Lung (tissue), 12 donors: ENCODE data around the gene PAM. TPM values are rescaled to one million over a fixed set of nuclear protein-coding genes. Genes with fewer than 3 reads are reported as not detected.

ENCODE experiments used
- ATAC-seq: fragments of 200-7000 bp; cut with Tn5 transposase; one replicate; pipeline ENCODE4 v1.9.1; 2020; ENCODE audit warnings: moderate number of reproducible peaks; ENCODE audit not compliant: insufficient read depth, low FRiP score
- DNase-seq, 3 donors: peaks; one replicate each; pipeline ENCODE4 v3.0.0-alpha.2; 2013 to 2017
- H3K27ac ChIP-seq, 2 donors: one replicate each; pipeline ENCODE4 v1.5.1; 2013; ENCODE audit warnings: mild to moderate bottlenecking in 2 of 2, moderate library complexity in 2 of 2, control low read depth in 1 of 2, inconsistent platforms in 1 of 2, low read depth in 1 of 2, low read length in 1 of 2
- H3K27me3 ChIP-seq, 3 donors: one replicate each; pipeline ENCODE4 v1.5.1; 2013; ENCODE audit warnings: low read length in 2 of 3; ENCODE audit not compliant: control insufficient read depth in 3 of 3, insufficient read depth in 3 of 3
- H3K36me3 ChIP-seq, 4 donors: one replicate each; pipeline ENCODE4 v1.5.1; 2013; ENCODE audit warnings: low read length in 4 of 4, mild to moderate bottlenecking in 1 of 4, moderate library complexity in 1 of 4; ENCODE audit not compliant: control insufficient read depth in 4 of 4, insufficient read depth in 4 of 4
- H3K4me1 ChIP-seq, 5 donors: one replicate each; pipeline ENCODE4 v1.5.1; 2013; ENCODE audit warnings: low read length in 5 of 5, mild to moderate bottlenecking in 2 of 5, moderate library complexity in 1 of 5; ENCODE audit not compliant: control insufficient read depth in 5 of 5, insufficient read depth in 5 of 5
- H3K4me3 ChIP-seq: one replicate; pipeline ENCODE4 v1.5.1; 2013; ENCODE audit warnings: mild to moderate bottlenecking, control low read depth, moderate library complexity
- H3K9ac ChIP-seq, 2 donors: one replicate each; pipeline ENCODE4 v1.5.1; 2013; ENCODE audit warnings: low read length in 2 of 2, control low read depth in 1 of 2; ENCODE audit not compliant: insufficient read depth in 1 of 2
- H3K9me3 ChIP-seq, 4 donors: one replicate each; pipeline ENCODE4 v1.5.1; 2013; ENCODE audit warnings: low read length in 3 of 4, mild to moderate bottlenecking in 1 of 4, moderate library complexity in 1 of 4; ENCODE audit not compliant: control insufficient read depth in 4 of 4, insufficient read depth in 3 of 4
- CTCF ChIP-seq: IDR thresholded peaks from 2 replicates; pipeline ENCODE4 v1.5.1; 2012; ENCODE audit warnings: mild to moderate bottlenecking; ENCODE audit errors: control extremely low read depth, extremely low read depth
- WGBS, 2 donors: extraction: QIAGEN DNeasy Blood & Tissue Kit; methylation state at CpG; one replicate each; pipeline ENCODE4 v1.1.7; 2013; 5-methylcytosine and 5-hydroxymethylcytosine counted together
- polyA plus RNA-seq, 2 donors: library from polyadenylated mRNA; stranded (reverse); fragments of 200-250 nt; gene quantifications; one replicate each; pipeline ENCODE4 v1.2.1, GENCODE V29; 2013
- total RNA-seq, 2 donors: library from RNA; depleted of rRNA in 1 of 2; stranded (reverse); fragments of >200 nt in 1 of 2; gene quantifications; one replicate each; pipeline ENCODE4 v1.2.1, GENCODE V29; 2014 to 2021
- donor health status: control.
- donor health status: control.
- donor health status: Bipolar disorder and iron deficiency.
- donor health status: healthy.
- donor health status: DM: yes; HTN: yes; CAD: no.

PAM gene
- total and polyA plus RNA-seq, 4 donors: 117 to 248 (median 151) TPM

- H3K9ac ChIP-seq: no peak overlapping the region
- H3K27me3 ChIP-seq: no peaks in the 10 kb centered on the region
- no peak for TF ChIP-seq CTCF
- H3K27ac ChIP-seq: peak overlapping the region in 1 of 2 donors; percentile 60
- no peak overlapping the region for H3K4me3 ChIP-seq
- WGBS, 2 donors: 72 to 83% methylated on average over 6 of the region's 6 CpGs
- DNase-seq (peak in 1 of 3 donors; percentile 19), ATAC-seq (no peak)
- no peaks in the 10 kb centered on the region for H3K9me3 ChIP-seq
- H3K4me1 ChIP-seq: peaks cover 0 to 22% (median 6%) of the 10 kb centered on the region in 5 donors
- peaks cover 0 to 7% (median under 1%) of the 10 kb centered on the region in 4 donors for H3K36me3 ChIP-seq
These were observed 155.4 kb downstream of the PAM start for GRCh38 chr5:102910240-102911226.

- H3K36me3 ChIP-seq: peaks cover 0 to 7% (median under 1%) of the 10 kb centered on the region in 4 donors
- H3K9me3 ChIP-seq: no peaks in the 10 kb centered on the region
- peaks cover 0 to 23% (median 6%) of the 10 kb centered on the region in 5 donors for H3K4me1 ChIP-seq
- no peak overlapping the region for H3K4me3 ChIP-seq
- H3K27me3 ChIP-seq: no peaks in the 10 kb centered on the region
- DNase-seq: peak in 1 of 3 donors; percentile 28
- no peak overlapping the region for H3K9ac ChIP-seq
- ATAC-seq: no peak
- H3K27ac ChIP-seq: peak overlapping the region in 1 of 2 donors; percentile 40
- no peak for TF ChIP-seq CTCF
- 40 to 60% methylated on average over 2 of the region's 2 CpGs for WGBS, 2 donors
These were observed 156.9 kb downstream of the PAM start for GRCh38 chr5:102911973-102912372.

GRCh38 chr5:102916109-102916508, 161.0 kb downstream of the PAM start:
- H3K4me1 ChIP-seq: peaks cover 0 to 19% (median 0%) of the 10 kb centered on the region in 5 donors
- no peak overlapping the region for H3K27ac ChIP-seq
- ATAC-seq: no peak
- peaks cover 0 to 7% (median under 1%) of the 10 kb centered on the region in 4 donors for H3K36me3 ChIP-seq
- no peak for DNase-seq
- H3K9ac ChIP-seq: no peak overlapping the region
- no peak for TF ChIP-seq CTCF
- no peak overlapping the region for H3K4me3 ChIP-seq
- no peaks in the 10 kb centered on the region for H3K27me3 ChIP-seq
- no peaks in the 10 kb centered on the region for H3K9me3 ChIP-seq
